HG02884 (cell line): ENCODE measurements around the gene TBC1D4.

ENCODE experiments used
- ATAC-seq: cut with Tn5 transposase; IDR thresholded peaks from one replicate; pipeline ENCODE4 v1.9.1; 2021; ENCODE audit warnings: mild to moderate bottlenecking, moderate library complexity; ENCODE audit not compliant: unreplicated experiment

Gene TBC1D4

DNA sequence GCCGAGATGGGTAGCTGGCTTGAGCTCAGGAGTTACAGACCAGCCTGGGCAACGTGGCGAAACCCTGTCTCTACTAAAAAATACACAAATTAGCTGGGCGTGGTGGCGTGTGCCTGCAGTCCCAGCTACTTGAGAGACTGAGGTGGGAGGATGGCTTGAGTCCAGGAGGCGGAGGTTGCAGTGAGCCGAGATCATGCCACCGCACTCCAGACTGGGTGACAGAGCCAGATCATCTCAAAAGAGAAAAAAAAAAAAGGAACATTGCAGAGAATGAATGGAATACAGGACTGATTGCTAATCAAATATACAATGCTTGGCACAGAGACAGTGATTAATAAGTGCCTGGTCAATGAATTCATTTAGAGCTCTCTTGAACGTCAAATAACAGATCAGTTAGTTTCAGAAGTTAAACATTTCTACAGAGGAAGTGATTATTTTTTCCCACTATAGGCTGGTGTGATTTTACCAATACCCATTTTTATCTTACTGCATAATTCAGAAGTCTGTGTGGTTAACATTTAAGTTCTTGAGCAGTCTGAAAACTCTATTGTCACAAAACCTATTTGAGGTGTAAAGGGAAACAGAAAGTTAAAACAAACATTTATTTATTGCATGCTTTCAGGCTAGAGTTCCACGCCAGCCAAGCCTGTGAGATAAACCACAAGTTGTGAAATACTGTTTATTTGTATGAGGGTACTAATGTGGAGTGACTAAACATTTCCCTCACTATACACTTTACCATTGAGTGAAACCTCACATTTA is 7.7 kb upstream of the TBC1D4 start:
- ATAC-seq = peak; percentile 87

DNA sequence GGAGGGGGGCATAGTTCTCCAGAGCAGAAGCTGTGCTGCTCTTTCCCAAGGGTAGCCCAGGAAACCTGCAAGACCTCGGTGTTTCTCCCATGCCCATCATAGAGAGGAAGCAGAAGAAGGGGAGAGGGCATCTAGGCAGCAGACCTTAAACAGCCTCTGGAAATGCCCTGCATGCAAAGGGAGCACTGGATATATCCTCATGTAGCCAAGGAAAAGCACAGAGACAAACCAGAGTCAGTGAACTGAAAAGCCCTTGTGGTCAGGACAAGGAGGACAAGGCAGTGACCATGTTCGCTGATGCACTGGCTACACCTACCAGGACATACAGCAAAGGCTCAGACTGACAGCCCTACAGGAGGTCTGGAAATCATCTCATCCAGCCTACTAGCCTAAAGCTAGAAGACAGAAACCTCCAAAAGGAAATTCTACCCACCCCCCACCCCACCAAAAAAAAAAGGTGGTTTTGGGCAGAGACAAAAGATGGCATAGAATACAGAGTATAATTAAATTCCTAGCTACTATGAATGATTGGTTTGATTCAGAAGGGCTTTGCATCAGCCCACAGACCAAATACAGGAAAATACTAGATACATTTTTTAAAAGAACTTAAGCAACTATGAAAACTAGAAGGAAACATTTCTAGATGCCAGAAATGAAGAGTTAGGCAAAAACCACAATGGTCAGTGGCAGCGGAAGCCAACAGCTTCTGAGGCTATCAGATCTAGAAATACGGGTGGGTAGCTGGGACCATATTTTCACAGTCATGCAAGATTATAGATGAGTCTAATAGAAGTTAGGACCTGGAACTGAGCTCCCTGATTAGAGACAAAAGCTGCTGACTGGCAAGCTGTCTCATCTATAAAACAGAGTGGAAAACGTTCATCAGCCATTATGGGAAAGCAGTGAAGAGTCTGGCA is 4.4 kb upstream of the TBC1D4 start:
- ATAC-seq = no peak

DNA sequence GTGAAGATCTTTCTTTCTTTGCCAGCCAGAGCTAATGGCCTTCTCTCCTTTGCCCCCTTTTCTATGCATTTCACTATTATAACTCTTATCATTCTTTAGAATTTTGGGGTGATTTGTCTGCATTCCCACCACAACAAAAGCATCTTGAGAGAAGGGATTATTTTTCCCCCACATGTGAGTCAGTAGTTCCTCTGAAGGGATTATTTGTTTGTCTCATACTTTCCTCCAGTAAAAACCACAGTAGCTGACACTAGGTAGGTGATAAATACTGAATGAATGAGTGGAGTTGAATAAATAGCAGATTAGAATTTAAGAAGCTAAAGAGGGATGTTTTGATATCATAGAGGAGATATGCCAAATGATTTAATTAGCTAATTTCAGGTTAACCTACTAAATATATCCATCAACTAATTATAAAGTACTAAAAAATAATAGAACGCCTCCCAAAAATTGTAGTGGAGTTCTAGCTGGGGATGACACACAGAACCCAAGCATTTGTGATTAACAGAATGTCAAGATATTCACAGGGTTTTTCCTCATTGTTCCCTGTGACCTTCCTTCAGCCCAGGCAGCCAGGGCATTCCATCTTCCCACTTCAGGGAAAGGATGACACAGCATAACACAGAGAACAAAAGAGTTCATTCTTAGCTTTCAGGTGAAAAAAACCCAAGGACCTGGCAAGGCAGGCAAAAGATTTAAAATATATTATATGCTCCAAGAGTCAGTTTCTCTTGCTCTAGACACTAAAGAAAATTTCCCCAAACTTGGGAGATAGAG is 3.5 kb upstream of the TBC1D4 start:
- ATAC-seq = no peak

DNA sequence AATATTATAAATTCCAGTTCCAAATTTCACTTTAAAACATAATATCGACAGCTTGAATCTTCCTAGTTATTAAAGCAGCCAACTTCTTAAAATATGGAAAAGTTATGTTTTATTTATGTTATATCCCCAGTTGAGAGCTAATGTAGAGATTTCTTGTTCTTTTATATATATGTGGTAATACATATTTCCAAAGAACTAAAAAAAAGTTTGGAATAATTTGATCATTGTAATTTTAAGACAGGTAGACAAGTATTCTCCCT is 781 bp upstream of the TBC1D4 start:
- no peak for ATAC-seq

DNA sequence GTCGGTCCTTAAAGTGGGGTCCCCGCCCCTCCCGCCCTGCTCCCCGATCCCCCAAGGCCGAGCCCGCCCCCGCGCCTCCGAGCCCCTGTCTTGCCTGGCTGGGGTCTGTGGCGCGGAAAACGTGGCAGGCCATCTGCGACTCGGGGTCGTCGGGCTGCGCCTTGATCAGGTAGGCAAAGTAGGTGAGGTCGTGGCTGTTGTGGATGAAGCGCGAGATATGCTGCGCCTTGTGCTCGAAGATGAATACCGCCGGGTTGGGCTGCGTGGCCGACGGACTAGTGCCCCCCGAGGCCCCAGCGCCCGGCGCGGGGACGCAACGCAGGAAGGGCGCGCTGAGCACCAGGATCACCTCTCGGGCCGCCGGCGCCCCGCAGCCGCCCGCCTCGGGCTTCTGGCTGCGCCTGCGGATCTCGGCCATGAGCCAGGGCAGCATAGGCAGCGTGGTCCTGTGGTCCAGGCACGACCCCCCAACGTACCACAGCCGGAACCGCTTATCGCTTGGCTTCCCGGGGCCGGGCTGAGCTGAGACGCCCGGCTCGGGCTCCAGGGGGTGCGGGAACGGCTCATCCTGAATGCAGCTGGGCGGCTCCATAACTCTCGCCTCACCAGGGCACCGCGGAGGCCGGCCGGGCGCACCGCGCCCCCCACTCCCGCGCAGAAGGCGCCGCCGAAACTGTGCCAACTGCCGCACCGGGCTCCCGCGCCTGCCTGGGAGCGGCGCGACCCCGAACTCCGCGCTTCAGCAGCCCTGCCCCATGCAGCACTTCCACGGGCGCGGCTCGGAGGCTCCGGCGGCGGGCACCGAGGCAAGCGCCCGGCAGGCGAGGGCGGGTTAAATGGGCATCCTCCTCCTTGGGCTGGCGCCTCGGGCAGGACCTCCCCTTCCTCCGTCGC is 546 bp downstream of the TBC1D4 start:
- peak; percentile 20 for ATAC-seq

DNA sequence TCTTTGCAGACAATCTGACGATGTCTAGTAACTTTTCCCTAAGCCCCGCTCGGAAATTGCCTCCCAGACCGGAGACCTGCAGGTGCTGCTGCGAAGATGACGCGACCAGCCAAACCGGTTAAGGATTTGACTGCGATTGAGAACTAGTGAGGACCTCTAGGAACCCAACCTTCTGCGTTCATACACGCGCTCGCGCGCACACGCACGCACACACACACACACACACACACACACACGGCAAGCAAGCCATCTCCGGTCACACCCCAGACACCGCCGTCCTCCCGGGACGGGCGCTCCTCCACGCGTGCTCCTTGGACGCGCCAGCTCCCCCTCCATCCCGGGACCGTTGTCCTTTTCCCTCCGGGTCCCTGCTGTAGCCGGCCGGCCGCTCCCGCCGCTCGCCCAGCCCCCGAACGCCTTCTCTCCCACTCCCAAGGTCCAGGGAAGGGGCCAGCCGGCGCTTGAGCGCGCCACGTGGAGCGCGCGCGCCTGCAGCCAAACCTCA is 1.2 kb downstream of the TBC1D4 start:
- ATAC-seq = peak; percentile 7

DNA sequence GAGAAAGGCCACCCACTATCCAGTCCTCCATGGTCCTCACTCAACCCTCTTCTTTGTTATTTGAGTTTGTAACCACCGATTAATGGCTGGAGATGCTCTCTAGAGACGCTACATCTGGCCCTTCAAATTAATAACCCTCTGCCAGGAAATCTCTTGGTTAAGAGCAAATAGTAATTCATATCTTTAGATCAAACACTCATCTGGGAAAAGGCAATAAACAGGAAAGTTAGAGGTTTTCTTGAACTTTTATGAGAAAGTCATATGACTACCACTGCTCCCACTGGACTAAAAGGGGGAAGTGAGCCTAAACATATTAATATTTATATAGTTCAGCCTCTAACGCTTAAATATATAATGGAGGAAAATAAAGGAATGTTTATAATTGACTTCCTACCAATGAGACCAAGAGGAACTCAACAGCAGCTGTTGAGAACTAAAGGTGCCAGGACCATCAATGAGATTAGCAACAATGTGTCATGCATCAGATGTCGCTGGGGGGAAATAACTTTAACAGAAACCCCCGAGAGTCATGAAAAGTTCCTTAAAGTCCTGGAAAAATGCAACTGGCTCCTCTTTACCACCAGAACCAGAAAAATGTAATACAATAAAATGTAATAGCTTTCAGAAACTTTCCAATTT is 2.7 kb downstream of the TBC1D4 start:
- no peak for ATAC-seq

DNA sequence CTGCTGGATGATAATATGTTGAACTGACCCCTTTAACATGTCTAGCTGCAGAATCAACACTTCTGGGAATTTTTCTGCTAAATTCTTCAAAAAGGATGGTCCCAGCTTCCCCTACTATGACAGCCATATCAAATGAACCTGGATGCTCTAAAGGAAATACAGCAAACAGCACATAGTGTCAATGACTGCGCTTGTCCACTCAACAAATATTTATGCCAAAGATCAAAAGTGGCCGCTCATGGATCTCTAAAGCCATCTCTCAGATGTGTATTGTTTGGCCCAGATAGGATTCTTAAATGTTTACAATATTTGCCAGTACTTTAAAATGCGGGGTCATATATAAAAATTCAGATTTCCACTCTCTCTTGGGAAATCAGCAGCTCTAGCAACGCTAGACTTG is 3.3 kb downstream of the TBC1D4 start:
- no peak for ATAC-seq

DNA sequence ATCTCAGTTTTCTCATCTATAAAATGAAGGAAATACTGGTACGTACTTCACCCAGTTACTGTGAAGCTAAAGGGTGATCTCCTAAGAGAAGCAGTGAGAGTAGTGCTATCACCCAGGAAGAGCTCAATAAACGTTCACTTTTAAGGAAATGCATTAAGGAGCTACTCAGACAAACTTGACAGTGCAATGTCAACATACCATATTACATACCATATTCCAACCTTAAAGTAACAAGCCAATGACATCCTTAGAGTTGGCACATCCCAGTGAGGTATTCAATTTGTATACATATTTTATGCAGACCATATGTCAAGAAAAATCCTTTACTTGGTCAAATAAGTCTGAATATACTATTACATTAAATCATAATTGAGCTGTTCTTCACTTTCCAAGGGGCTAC is 7.0 kb downstream of the TBC1D4 start:
- ATAC-seq = no peak

DNA sequence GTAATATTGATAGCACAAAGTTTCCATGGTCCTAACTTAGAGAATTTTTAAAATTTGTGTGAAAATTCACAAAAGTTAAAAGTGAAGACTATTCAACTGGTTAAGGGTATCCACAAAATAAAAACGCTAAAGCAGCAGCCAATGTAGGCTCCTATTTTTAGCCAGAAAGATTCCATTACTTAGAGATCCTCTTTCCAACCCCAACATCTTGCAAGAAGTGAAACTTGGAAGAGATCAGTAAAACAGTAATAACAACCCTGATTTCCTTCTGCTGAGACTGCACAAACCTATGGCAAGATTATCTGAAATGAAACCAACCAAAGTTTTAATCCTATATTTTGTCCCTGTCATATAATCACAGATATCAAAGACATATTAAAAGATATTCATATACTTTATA is 8.5 kb downstream of the TBC1D4 start:
- ATAC-seq = no peak

DNA sequence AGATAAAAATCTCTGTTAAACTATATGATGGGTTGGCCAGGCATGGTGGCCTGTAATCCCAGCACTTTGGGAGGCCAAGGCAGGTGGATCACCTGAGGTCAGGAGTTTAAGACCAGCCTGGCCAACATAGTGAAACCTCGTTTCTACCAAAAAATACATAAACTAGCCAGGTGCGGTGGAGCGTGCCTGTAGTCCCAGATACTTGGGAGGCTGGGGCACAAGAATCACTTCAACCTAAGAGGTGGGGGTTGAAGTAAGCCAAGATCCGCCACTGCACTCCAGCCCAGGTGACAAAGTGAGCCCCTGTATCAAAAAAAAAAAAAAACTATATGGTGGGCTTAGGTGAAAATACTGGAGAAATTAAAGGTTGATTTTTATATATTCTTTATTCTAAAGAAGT is 11.3 kb downstream of the TBC1D4 start:
- no peak for ATAC-seq

DNA sequence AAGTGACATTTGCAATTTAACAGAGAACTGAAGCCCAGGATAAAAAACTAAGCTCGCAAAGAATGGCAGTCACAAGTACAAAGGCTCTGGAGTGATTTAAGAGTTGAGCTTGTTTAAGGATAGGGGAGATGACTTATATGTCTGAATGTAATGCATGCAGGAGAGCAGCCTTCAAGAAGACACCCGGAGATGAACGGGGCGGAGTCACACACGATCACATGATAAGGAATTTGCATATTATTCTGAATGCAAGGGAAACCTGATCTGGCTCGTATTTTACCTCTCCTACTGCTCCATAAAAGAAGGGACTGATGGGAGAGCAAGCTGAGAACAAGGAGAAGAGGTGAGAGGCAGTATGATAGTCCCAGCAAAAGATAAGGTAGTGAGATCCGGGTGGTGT is 12.9 kb downstream of the TBC1D4 start:
- no peak for ATAC-seq

DNA sequence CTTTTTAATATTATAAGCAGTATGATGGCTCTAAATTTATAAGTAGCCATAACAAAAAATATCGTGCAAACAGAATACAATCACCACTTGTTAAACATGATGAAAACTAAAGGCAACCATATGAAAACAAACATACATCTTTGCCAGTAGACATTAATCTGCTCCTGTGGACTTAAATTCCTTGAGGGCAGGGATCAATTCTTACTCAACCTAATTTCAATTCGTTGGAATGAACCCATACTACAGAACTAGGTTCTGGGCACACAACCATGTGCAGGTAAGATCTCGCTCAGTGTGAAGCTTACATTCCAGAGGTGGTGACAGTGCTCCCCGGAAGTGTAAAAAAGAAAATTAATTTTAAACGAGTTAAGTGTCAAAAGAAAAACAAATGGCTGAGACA is 13.4 kb downstream of the TBC1D4 start:
- no peak for ATAC-seq

DNA sequence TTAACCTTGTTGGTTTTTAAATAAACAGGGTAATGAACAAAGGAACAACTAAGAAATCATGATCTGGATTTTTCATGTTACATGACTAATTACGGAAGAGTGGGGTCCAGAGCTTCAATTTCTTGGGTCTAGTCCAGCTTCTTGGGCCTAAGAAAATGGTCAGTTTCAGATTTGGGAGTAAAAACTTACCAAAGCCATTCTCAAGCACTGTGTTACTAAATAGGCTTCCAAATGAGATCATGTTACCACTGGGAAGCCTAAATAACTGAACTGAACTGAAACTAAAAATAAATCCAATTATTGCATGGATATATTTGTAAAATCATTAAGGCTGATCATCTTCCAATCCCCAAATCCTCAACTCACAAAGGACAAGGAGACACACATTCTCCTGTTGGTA is 13.9 kb downstream of the TBC1D4 start:
- ATAC-seq = no peak

DNA sequence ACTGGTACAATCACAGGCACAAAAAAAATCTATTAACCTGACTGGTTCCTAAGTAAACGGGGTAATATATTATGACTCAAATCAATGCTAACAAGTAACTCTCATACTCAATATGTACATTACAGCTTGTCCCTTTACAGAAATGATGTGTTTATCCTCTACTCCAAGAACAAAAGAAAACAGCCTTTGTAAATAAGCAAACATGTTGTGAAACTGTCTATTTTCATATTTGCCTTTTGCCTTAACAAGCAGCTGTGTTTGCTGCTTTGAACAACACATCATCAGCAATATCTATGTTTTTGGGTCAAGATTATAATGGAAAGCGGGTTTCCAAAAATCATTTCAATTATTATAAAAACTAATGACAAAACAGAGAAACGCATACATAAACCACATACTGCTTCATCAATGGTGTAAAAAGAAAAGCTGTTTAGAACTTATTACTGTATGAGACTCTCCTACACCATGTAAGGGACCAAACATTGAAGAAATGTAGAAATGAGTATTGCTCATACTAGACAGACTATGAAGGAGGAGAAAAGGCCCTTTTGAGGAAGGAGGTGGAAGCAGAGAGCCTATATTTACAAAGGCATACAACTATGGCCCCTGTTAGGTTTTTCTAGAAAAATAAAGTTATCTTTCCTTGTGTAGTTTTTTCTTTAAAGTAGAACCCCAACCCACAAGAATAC is 14.8 kb downstream of the TBC1D4 start:
- no peak for ATAC-seq

DNA sequence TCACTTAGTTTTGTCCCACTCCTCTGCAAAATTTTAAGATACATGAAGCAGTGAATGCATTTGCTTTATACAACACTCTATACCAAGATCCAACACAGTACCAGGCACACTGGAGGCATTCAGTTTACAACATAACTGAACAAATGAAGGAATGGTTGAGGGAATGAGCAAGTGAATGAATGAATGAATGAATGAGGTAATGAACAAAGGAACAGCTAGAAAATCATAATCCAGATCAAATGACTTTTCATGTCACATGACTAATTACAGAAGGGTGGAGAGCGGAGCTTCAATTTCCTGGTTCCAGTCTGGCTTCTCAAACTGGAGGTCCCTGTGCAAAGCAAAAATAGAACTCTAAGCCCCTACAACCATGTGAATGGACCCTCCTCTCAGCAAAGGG is 16.7 kb downstream of the TBC1D4 start:
- no peak for ATAC-seq

DNA sequence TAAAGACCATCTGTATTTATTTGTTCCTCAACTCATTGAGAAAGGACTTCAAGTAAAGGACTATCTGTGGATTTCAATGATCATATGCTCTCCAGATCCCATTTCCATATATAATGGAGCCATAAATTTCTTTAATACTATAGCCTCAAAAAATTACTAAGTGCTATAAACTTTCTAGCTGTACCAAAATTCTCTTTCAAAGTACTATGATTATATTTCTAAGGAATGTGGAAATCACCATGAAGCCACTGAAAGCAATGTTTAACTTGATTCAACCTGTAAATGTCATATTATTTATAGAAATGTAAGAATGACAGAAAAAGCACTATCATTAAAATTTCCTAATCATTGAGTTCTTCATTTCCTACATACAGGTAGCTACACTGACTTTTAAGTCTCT is 20.7 kb downstream of the TBC1D4 start:
- ATAC-seq = no peak

DNA sequence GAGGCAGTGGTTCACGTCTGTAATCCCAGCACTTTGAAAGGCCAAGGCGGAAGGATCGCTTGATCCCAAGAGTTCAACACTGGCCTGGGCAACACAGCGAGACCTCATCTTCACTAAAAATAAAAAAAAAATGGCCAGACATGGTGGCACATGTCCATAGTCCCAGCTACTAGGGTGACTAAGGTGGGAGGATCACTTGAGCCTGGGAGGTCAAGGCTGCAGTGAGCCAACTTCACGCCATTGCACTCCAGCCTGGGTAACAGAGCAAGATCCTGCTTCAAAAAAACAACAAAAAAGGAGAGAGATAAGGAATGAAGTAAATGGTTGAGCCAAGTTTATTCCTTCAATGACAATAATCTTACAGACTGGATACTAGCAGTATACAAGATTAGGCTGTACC is 21.3 kb downstream of the TBC1D4 start:
- no peak for ATAC-seq

DNA sequence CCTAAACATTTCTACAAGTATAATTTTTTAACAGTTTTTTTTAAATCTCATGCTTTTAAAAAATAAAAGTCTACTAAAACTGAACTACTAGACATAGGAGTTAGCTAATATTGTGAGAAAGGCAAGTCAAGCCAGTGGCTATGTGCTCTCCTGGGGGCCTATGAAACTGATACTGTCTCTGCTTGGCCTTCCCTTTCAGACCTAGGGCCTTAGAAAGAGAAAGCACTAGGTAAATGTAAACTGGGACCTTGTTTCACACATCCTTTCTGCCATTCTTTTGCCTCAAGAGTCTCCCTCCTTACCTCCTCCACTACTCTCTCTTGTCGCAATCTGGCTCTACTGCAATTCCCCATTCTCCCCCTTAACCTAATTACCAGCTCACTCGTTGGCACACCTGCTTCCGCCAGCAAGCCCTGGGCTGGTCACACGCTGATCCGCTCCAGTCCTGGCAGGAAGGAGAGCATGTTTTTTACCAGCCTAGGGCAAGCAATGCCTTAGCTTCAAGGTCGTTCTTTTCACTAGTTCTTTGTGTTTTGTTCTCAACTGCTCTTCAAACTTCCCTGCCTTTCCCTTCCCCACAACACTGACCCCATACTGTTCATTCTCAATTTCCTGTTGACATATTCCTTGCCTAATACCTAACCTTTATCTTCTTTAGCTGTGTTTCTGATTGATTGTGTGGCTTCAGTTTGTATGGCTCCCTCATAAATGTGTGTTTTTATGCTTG is 23.1 kb downstream of the TBC1D4 start:
- peak; percentile 99 for ATAC-seq
